ENCODE measurements around the gene GCK. TPM values are rescaled to one million over a fixed set of nuclear protein-coding genes. Genes with fewer than 3 reads are reported as not detected.

Gene GCK
- total RNA-seq, 3 donors from 2014 or later (not counting 1 experiment from before 2014, with no cell fraction given) = not detected

- Histone ChIP-seq H3K4me1 (ENCODE audit: control insufficient read depth, insufficient read depth, low read length) (no peaks in the 10 kb centered on the region), H3K36me3 (ENCODE audit: control insufficient read depth, insufficient read depth, low read length) (peaks cover 43% of the 10 kb centered on the region), H3K4me3 (ENCODE audit: low read length) (no peak overlapping the region), H3K9me3 (ENCODE audit: control insufficient read depth, insufficient read depth, low read length) (no peaks in the 10 kb centered on the region), H3K27ac (ENCODE audit: low read length) (no peak overlapping the region), H3K27me3 (ENCODE audit: control insufficient read depth, insufficient read depth, low read length) (no peaks in the 10 kb centered on the region)
- Mint-ChIP-seq H3K9me3 (no peaks in the 10 kb centered on the region), H3K4me1 (peaks cover 0 to 5% of the 10 kb centered on the region in 2 donors), H3K36me3 (peaks cover 15% of the 10 kb centered on the region), H3K4me3 (no peak overlapping the region), H3K27ac (peak overlapping the region; percentile 14 to 24), H3K27me3 (ENCODE audit: low read depth in 2 of 2) (no peaks in the 10 kb centered on the region)
- DNase-seq = no peak
- intact Hi-C loops (cut with micrococcal nuclease) = no loop called here
- WGBS (ENCODE audit: insufficient coverage) = 85% methylated on average over 6 of the region's 9 CpGs
- ATAC-seq = no peak
- TF ChIP-seq, protein P1, sequence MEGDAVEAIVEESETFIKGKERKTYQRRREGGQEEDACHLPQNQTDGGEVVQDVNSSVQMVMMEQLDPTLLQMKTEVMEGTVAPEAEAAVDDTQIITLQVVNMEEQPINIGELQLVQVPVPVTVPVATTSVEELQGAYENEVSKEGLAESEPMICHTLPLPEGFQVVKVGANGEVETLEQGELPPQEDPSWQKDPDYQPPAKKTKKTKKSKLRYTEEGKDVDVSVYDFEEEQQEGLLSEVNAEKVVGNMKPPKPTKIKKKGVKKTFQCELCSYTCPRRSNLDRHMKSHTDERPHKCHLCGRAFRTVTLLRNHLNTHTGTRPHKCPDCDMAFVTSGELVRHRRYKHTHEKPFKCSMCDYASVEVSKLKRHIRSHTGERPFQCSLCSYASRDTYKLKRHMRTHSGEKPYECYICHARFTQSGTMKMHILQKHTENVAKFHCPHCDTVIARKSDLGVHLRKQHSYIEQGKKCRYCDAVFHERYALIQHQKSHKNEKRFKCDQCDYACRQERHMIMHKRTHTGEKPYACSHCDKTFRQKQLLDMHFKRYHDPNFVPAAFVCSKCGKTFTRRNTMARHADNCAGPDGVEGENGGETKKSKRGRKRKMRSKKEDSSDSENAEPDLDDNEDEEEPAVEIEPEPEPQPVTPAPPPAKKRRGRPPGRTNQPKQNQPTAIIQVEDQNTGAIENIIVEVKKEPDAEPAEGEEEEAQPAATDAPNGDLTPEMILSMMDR (IDR thresholded peaks at IDR 0.05) = no peak
These were observed 24.7 kb upstream of the GCK start for GRCh38 chr7:44213877-44214388.

- H3K4me3 ChIP-seq (ENCODE audit: low read length) = no peak overlapping the region
- H3K9me3 ChIP-seq (ENCODE audit: control insufficient read depth, insufficient read depth, low read length) = no peaks in the 10 kb centered on the region
- no peaks in the 10 kb centered on the region for H3K27me3 ChIP-seq (ENCODE audit: control insufficient read depth, insufficient read depth, low read length)
- H3K27ac Mint-ChIP-seq = peak overlapping the region in 1 of 2 donors; percentile 24
- H3K36me3 Mint-ChIP-seq = peaks cover 19% of the 10 kb centered on the region
- DNase-seq (no peak), ATAC-seq (no peak)
- no peak overlapping the region for H3K27ac ChIP-seq (ENCODE audit: low read length)
- H3K36me3 ChIP-seq (ENCODE audit: control insufficient read depth, insufficient read depth, low read length) = peaks cover 49% of the 10 kb centered on the region
- TF ChIP-seq, protein P1 (IDR thresholded peaks at IDR 0.05) = no peak
- no peaks in the 10 kb centered on the region for H3K27me3 Mint-ChIP-seq (ENCODE audit: low read depth in 2 of 2)
- intact Hi-C loops (cut with micrococcal nuclease) = no loop called here
- no peaks in the 10 kb centered on the region for H3K9me3 Mint-ChIP-seq
- peaks cover 0 to 5% of the 10 kb centered on the region in 2 donors for H3K4me1 Mint-ChIP-seq
- no peaks in the 10 kb centered on the region for H3K4me1 ChIP-seq (ENCODE audit: control insufficient read depth, insufficient read depth, low read length)
- WGBS (ENCODE audit: insufficient coverage) = 95% methylated on average over 3 of the region's 3 CpGs
- no peak overlapping the region for H3K4me3 Mint-ChIP-seq
These were observed 24.1 kb upstream of the GCK start for GRCh38 chr7:44213206-44213876.

DNA sequence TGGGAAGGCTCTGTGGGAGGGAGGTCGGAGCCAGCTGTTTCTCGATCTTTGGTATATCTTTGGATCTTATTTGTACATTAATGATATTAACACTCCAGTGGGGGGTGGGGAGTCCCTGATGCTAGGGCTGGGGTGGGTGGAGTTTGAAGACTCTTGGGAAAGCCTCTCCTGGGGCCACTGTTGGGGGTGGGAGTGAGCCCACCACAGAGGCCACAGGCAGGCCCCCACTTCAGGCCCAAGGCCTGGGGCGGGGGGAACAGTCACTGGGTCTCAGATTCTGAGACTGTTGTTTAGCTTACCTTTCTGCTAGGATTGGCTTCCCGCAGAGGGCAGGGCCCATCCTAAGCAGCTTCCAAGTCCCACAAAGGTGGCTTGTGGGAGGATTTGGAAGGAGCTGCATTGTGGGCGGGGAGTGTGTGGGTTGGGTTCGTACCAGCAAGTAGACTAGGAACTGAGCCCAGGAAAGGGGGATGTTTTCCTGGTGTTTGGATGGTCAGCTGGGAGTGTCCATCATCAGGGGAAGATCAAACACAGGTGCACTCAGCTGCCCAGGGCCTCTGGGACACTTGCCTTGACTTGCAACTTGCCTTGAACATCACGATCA is 23.4 kb upstream of the GCK start:
- Mint-ChIP-seq H3K27me3 (ENCODE audit: low read depth in 2 of 2) (no peaks in the 10 kb centered on the region), H3K36me3 (peaks cover 19% of the 10 kb centered on the region), H3K9me3 (no peaks in the 10 kb centered on the region), H3K27ac (no peak overlapping the region), H3K4me3 (no peak overlapping the region), H3K4me1 (peaks cover 0 to 5% of the 10 kb centered on the region in 2 donors)
- TF ChIP-seq, protein P1 (IDR thresholded peaks at IDR 0.05) = no peak
- Histone ChIP-seq H3K36me3 (ENCODE audit: control insufficient read depth, insufficient read depth, low read length) (peaks cover 55% of the 10 kb centered on the region), H3K9me3 (ENCODE audit: control insufficient read depth, insufficient read depth, low read length) (no peaks in the 10 kb centered on the region), H3K27ac (ENCODE audit: low read length) (no peak overlapping the region), H3K4me3 (ENCODE audit: low read length) (no peak overlapping the region), H3K4me1 (ENCODE audit: control insufficient read depth, insufficient read depth, low read length) (no peaks in the 10 kb centered on the region), H3K27me3 (ENCODE audit: control insufficient read depth, insufficient read depth, low read length) (no peaks in the 10 kb centered on the region)
- DNase-seq (no peak), ATAC-seq (no peak)
- 96% methylated on average over 5 of the region's 7 CpGs for WGBS (ENCODE audit: insufficient coverage)
- intact Hi-C loops (cut with micrococcal nuclease) = no loop called here
